ENCODE results near the gene SETDB2.

GRCh38 chr13:49540552-49540951, 96.5 kb downstream of the SETDB2 start:
- no peak for TF ChIP-seq POLR2AphosphoS5 (IDR thresholded peaks at IDR 0.05; ENCODE audit: low read depth, low read length)
- TF ChIP-seq POLR2A (IDR thresholded peaks at IDR 0.05; ENCODE audit: low read depth, low read length), result peak; percentile 30; the same call in 1 of the 2 replicates
- no peak for TF ChIP-seq PAX5 (IDR thresholded peaks at IDR 0.05; ENCODE audit: insufficient read depth, low read length, severe bottlenecking)
- TF ChIP-seq TAF1 (IDR thresholded peaks at IDR 0.05; ENCODE audit: low read depth, low read length), result no peak
- no peak for TF ChIP-seq SPI1 (IDR thresholded peaks at IDR 0.05; ENCODE audit: low read depth, low read length)
- TF ChIP-seq POU2F2 (IDR thresholded peaks at IDR 0.05; ENCODE audit: low read depth, low read length), result no peak

Data from GM12891 (cell line).